Lower leg skin (tissue), 3 donors: ENCODE data around the gene NBEA.

Experiments
- CTCF ChIP-seq, 3 donors: fragments of 450-650 bp; IDR thresholded peaks; one replicate each; pipeline ENCODE4 v1.5.1; 2016; ENCODE audit warnings: antibody characterized with exemption in 3 of 3, mild to moderate bottlenecking in 3 of 3, moderate library complexity in 2 of 3
- POLR2A ChIP-seq, 2 donors: fragments of 450-650 bp; IDR thresholded peaks; one replicate each; pipeline ENCODE4 v1.6.1; 2016 to 2017; ENCODE audit warnings: antibody characterized with exemption in 2 of 2, mild to moderate bottlenecking in 1 of 2, moderate library complexity in 1 of 2

GRCh38 chr13:35720290-35720689 lies 778.2 kb downstream of the NBEA start:
- no peak for TF ChIP-seq CTCF (IDR thresholded peaks at IDR 0.05)
- TF ChIP-seq POLR2A (IDR thresholded peaks at IDR 0.05), result no peak
